Esophagus muscularis mucosa (tissue), 4 donors: Measurements from ENCODE around the gene LILRA2. TPM values are rescaled to one million over a fixed set of nuclear protein-coding genes. Genes with fewer than 3 reads are reported as not detected.

Experiments used
- DNase-seq: peaks from one replicate; pipeline ENCODE4 v3.0.0-alpha.2; 2017; ENCODE audit errors: extremely low spot score
- H3K27ac ChIP-seq, 4 donors: fragments of 200-600 bp; sonication (generic); replicated peaks in 1 of 4; 1 replicate in 3 of 4; 2 replicates in 1 of 4; pipeline ENCODE4 v1.5.1; 2016 to 2019; ENCODE audit warnings: mild to moderate bottlenecking in 1 of 4
- H3K27me3 ChIP-seq, 4 donors: fragments of 200-600 bp; sonication (generic); one replicate each; pipeline versions ENCODE4 v1.5.1 to v1.6.0; 2016 to 2019
- H3K36me3 ChIP-seq, 4 donors: fragments of 200-600 bp; sonication (generic); one replicate each; pipeline ENCODE4 v1.5.1; 2016 to 2019
- H3K4me1 ChIP-seq, 4 donors: fragments of 200-600 bp; sonication (generic); one replicate each; pipeline ENCODE4 v1.5.1; 2016 to 2019
- H3K4me3 ChIP-seq, 4 donors: fragments of 200-600 bp; sonication (generic); 1 replicate in 2 of 4; 2 replicates in 2 of 4; pipeline ENCODE4 v1.5.1; 2016 to 2019; ENCODE audit warnings: mild to moderate bottlenecking in 4 of 4, moderate library complexity in 1 of 4
- H3K9me3 ChIP-seq, 4 donors: fragments of 200-600 bp; sonication (generic); 1 replicate in 3 of 4; 2 replicates in 1 of 4; pipeline ENCODE4 v1.5.1; 2016 to 2019
- EP300 ChIP-seq: sonication (generic); formaldehyde crosslinking; IDR thresholded peaks from one replicate; pipeline ENCODE4 v1.6.1; 2017; ENCODE audit warnings: antibody characterized with exemption
- POLR2A ChIP-seq: fragments of 450-650 bp; IDR thresholded peaks from one replicate; pipeline ENCODE4 v1.6.1; 2017; ENCODE audit warnings: antibody characterized with exemption, moderate library complexity, mild to moderate bottlenecking, low read depth
- POLR2AphosphoS5 ChIP-seq, 2 donors: sonication (generic); formaldehyde crosslinking; IDR thresholded peaks; one replicate each; pipeline ENCODE4 v1.6.1; 2017; ENCODE audit warnings: antibody characterized with exemption in 2 of 2
- WGBS: methylation state at CpG from one replicate; pipeline ENCODE4 v1.1.5; 2018; 5-methylcytosine and 5-hydroxymethylcytosine counted together
- intact Hi-C: fragments of 100-400 bp; cut with DNase I; formaldehyde crosslinking; loops from one replicate; pipeline ENCODE4 v1.15.1; 2023
- total RNA-seq, 4 donors: library from RNA; depleted of rRNA; stranded (reverse); fragments of >200 nt; gene quantifications; one replicate each; pipeline versions ENCODE4 v1.1.0 to v1.2.1, GENCODE V29; 2016
- TF ChIP-seq, protein P1 (sequence below), 3 experiments: fragments of 200-600 bp in 2 of 3; fragments of 450-650 bp in 1 of 3; sonication (generic) in 2 of 3; IDR thresholded peaks; one replicate each; pipeline ENCODE4 v1.5.1; 2017 to 2019; ENCODE audit warnings: antibody characterized with exemption in 3 of 3, mild to moderate bottlenecking in 2 of 3, moderate library complexity in 1 of 3

LILRA2 gene
- total RNA-seq, 4 donors from 2014 or later, result 0.83 to 4.6 (median 2.3) TPM

GRCh38 chr19:54548806-54549205 lies 24.8 kb upstream of the LILRA2 start:
- 80% methylated on average over 10 of the region's 16 CpGs for WGBS
- no peak overlapping the region for H3K4me3 ChIP-seq
- TF ChIP-seq POLR2A (no peak), POLR2AphosphoS5 (IDR thresholded peaks at IDR 0.05) (no peak), EP300 (no peak)
- TF ChIP-seq, protein P1, sequence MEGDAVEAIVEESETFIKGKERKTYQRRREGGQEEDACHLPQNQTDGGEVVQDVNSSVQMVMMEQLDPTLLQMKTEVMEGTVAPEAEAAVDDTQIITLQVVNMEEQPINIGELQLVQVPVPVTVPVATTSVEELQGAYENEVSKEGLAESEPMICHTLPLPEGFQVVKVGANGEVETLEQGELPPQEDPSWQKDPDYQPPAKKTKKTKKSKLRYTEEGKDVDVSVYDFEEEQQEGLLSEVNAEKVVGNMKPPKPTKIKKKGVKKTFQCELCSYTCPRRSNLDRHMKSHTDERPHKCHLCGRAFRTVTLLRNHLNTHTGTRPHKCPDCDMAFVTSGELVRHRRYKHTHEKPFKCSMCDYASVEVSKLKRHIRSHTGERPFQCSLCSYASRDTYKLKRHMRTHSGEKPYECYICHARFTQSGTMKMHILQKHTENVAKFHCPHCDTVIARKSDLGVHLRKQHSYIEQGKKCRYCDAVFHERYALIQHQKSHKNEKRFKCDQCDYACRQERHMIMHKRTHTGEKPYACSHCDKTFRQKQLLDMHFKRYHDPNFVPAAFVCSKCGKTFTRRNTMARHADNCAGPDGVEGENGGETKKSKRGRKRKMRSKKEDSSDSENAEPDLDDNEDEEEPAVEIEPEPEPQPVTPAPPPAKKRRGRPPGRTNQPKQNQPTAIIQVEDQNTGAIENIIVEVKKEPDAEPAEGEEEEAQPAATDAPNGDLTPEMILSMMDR (IDR thresholded peaks at IDR 0.05), result no peak
- H3K4me1 ChIP-seq, result no peaks in the 10 kb centered on the region
- H3K27ac ChIP-seq, result no peak overlapping the region
- intact Hi-C loops, result no loop called here
- peaks cover 0 to 23% (median 0%) of the 10 kb centered on the region in 4 donors for H3K27me3 ChIP-seq
- no peaks in the 10 kb centered on the region for H3K36me3 ChIP-seq
- no peaks in the 10 kb centered on the region for H3K9me3 ChIP-seq
- peak; percentile 60 for DNase-seq

DNA sequence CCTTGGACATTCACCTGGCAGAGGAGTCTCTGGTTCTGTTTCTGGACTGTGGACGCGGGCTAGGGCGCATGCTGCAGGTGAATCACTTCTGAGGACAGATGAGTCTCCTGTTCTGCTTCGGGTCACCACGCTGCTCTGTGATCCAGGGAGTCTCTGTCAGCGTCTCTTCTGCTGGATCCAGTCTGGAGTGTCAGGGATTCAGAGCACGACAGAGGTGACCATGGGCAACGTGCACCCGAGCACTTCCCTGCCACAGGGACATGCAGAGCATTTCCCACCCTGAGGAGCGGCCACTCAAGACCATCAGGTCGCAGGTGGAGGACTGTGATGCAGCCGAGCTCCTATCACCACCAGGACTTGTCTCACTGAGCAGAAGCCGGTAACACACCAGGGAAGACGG lies 24.4 kb upstream of the LILRA2 start:
- Histone ChIP-seq H3K27me3 (peaks cover 0 to 20% (median 0%) of the 10 kb centered on the region in 4 donors), H3K4me3 (no peak overlapping the region), H3K36me3 (no peaks in the 10 kb centered on the region), H3K27ac (no peak overlapping the region), H3K9me3 (no peaks in the 10 kb centered on the region), H3K4me1 (no peaks in the 10 kb centered on the region)
- 71% methylated on average over 9 of the region's 14 CpGs for WGBS
- peak; percentile 78 for DNase-seq
- intact Hi-C loops, result no loop called here
- TF ChIP-seq, protein P1 (IDR thresholded peaks at IDR 0.05), result no peak
- TF ChIP-seq POLR2A, result no peak
- TF ChIP-seq POLR2AphosphoS5 (IDR thresholded peaks at IDR 0.05), result no peak
- TF ChIP-seq EP300, result no peak

GRCh38 chr19:54551293-54551692 lies 22.3 kb upstream of the LILRA2 start:
- WGBS, result 75% methylated on average over 6 of the region's 6 CpGs
- H3K4me1 ChIP-seq, result no peaks in the 10 kb centered on the region
- TF ChIP-seq, protein P1 (IDR thresholded peaks at IDR 0.05), result no peak
- TF ChIP-seq POLR2AphosphoS5 (IDR thresholded peaks at IDR 0.05), result no peak
- TF ChIP-seq POLR2A, result no peak
- TF ChIP-seq EP300, result no peak

DNA sequence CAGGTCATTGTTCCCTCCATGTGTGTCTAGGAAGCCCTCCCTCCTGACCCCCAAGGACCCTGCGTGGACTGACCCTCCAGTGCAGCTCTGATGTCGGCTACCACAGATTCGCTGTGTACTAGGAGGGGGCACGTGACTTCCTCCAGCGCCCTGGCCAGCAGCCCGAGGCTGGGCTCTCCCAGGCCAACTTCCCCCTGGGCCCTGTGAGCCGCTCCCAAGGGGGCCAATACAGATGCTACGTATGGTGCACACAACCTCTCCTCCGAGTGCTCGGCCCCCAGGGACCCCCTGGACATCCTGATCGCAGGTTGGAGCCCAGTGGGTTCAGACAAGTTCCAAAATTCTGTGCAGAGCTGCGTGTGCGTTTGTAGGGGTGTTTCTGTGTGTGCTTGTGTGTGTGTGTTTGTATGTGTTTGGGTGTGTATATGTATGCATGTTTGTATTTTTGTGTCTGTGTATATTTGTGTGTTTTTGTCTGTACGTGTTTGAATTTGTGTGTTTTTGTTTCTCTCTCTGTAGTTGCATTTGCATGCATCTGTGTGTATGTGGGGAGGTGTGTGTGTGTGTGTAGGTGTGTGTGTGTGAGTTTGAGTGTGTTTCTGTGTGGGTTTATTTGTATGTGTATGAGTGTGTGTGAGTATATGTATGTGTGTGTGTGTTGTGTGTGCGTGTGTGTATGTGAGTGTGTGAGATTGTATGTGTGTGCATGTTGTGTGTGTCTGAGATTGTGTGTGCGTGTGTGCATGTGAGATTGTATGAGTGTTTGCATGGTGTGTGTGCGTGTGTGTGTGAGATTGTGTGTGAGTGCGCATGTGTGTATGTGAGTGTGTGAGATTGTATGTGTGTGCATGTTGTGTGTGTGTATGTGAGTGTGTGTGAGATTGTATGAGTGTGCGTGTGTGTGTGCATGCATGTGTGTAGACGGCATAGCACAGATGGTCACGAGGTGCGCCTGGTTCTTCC lies 21.4 kb upstream of the LILRA2 start:
- TF ChIP-seq, protein P1 (IDR thresholded peaks at IDR 0.05), result no peak
- no peak for TF ChIP-seq POLR2AphosphoS5 (IDR thresholded peaks at IDR 0.05)
- TF ChIP-seq POLR2A, result no peak
- TF ChIP-seq EP300, result no peak
- intact Hi-C loops, result no loop called here

More at GRCh38 chr19:54551293-54551692, 22.3 kb upstream of the LILRA2 start:
- Histone ChIP-seq H3K27me3 (peaks cover 0 to 27% (median 0%) of the 10 kb centered on the region in 4 donors), H3K27ac (no peak overlapping the region), H3K4me3 (no peak overlapping the region), H3K9me3 (no peaks in the 10 kb centered on the region), H3K36me3 (no peaks in the 10 kb centered on the region)
- intact Hi-C loops, result no loop called here
- DNase-seq, result peak; percentile 5

More for the DNA sequence above, 21.4 kb upstream of the LILRA2 start:
- Histone ChIP-seq H3K27me3 (peaks cover 0 to 27% (median 0%) of the 10 kb centered on the region in 4 donors), H3K9me3 (no peaks in the 10 kb centered on the region), H3K4me1 (no peaks in the 10 kb centered on the region), H3K4me3 (no peak overlapping the region), H3K27ac (no peak overlapping the region), H3K36me3 (no peaks in the 10 kb centered on the region)
- WGBS, result 82% methylated on average over 22 of the region's 22 CpGs
- DNase-seq, result peak; percentile 90
